GM21737 (cell line): ENCODE measurements around the gene ZFYVE28.
"Not testable (repeated sequence)": the region's sequence is repeated elsewhere in the genome, so short reads cannot be mapped to it uniquely, and the experiment has no call there.

Experiments
- ATAC-seq: cut with Tn5 transposase; IDR thresholded peaks from one replicate; pipeline ENCODE4 v1.9.1; 2021; ENCODE audit warnings: mild to moderate bottlenecking, moderate library complexity; ENCODE audit not compliant: unreplicated experiment

ZFYVE28 gene

DNA sequence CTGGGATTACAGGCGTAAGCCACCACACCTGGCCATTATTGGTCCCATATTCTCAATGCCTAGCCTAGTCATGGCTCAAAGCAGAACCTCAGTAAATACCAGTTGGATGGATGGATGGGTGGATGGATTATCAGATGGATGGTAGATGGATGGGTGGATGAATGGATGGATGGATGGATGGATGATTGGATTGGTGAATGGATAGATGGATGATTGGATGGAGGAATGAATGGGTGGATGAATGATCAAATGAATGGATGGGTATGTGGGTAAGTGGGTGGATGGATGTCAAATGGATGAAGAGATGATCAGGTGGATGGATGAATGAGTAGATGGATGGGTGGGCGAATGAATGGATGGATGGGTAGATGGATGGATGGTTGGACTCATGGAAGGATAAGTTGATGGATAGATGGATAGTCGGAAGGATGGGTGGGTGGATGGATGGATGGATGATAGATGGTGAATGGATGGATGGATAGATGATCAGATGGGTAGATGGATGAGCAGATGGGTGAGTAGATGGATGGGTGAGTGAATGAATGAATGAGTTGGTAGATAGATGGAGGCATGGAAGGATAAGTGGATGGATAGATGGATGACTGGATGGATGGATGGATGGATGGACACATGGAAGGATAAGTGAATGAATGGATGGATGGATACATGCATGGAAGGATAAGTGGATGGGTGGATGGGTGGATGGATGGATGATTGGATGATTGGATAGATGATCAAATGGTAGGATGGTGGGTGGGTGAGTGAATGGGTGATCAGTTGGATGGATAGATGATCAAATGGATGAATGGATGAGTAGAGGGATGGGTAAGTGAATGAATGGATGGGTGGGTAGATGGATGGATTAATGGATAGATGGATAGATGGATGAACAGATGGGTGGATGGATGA, 28.5 kb upstream of the ZFYVE28 start:
- ATAC-seq, result no peak

DNA sequence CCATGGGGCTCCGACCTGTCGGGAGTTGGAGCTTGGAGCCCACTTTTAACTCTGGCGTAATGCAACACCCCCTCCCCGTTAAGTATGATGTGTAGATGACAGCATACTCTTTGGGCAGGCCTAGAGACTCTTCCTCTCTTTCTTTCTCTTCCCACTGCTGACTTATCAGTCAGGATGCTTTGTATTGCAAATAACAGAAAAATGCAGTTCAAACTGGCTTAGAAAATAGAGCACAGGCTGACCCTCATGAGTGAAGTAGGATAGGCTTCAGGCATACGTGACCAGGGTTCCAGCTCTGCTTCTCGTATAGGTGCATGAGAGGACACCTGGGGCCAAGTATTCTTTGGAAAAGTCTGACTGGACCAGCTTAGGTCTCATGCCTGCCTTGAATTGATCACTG, 27.1 kb upstream of the ZFYVE28 start:
- no peak for ATAC-seq

DNA sequence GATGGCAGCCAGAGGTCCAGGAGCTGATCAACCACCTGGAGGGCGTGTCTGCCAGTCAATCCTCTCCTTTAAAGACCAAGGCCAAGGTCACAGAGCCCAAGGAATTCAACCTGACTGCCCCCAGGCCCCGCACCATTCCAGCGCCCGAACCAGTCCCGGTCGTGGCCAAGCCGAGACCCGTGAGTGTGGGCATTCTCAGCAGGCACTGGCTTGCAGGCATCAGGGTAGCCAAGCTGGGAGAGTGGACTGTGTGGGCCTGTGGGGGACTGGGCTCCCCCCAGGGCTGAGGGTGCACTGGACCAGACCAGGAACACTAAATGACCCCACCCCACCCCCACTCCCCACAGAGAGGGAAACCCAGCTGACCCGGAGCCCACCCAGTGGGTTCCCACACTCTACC, 26.7 kb upstream of the ZFYVE28 start:
- no peak for ATAC-seq

DNA sequence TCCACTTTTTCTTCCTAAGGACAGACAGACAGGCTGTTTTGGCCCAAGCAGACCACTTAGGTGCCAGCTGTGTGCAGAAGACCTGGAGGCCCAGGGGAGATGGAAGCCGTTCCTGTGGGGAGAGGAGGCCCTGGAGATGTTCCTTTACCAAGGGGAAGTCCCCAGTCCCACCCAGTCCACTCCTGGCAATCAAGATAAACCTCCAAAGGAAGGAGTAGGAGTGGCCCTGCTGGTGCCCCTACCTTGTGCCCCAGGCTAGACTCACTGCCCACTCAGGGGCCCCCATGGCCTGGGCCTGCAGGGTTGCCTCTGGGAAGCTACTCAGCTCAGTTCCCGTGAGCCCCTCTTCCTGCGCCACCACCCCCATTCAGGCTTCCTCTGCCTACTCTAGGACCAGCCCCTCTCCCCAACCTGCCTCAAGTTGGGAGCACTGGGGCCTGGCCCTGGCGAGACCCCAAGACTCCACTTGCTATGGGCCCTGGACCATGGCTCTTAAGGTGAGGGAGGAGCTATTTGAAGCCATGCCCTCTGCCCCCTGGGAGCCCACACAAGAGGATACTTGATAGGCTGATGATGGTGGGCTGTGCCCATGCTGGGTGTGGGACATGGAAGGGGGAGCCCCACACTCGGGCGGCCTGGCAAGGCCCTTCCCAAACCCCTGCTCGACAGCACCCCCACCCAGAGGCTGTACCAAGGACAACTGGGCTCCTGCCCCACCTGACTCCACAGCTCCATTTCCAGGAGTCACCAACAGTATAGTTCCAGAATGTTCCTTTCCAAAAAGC, 25.7 kb upstream of the ZFYVE28 start:
- ATAC-seq, result no peak

DNA sequence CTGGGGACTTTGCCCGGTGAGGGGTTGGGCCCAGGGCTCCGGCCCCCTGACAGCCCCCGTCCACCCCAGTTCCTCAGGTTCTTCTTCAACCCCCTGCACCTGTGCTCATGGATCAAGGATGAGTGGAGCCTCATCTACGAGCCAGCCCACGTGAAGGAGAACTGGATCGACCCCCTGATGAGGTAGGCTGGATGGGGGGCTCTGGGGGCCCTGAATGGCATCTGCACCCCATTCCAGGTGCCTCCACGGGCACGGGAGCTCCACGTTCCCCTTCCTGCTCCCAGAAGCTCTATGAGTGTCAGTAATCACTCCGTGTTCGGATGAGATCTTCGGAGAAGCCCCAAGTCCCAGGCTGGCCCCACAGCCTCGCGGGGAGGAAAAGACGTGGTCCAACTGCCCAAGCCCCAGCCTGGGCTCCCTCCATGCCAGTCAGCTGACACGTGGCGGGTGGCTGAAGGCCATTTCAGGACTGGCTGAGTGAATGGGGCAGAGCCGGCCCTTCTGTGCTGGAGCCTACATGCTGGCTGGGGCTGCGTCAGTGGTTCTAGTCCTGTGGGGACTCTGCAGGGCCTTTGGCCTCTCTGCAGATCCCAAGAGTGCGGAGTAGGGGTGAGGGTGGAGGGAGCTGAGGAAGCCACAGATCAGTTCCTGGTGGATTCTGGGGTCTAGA, 24.8 kb upstream of the ZFYVE28 start:
- ATAC-seq, result no peak

DNA sequence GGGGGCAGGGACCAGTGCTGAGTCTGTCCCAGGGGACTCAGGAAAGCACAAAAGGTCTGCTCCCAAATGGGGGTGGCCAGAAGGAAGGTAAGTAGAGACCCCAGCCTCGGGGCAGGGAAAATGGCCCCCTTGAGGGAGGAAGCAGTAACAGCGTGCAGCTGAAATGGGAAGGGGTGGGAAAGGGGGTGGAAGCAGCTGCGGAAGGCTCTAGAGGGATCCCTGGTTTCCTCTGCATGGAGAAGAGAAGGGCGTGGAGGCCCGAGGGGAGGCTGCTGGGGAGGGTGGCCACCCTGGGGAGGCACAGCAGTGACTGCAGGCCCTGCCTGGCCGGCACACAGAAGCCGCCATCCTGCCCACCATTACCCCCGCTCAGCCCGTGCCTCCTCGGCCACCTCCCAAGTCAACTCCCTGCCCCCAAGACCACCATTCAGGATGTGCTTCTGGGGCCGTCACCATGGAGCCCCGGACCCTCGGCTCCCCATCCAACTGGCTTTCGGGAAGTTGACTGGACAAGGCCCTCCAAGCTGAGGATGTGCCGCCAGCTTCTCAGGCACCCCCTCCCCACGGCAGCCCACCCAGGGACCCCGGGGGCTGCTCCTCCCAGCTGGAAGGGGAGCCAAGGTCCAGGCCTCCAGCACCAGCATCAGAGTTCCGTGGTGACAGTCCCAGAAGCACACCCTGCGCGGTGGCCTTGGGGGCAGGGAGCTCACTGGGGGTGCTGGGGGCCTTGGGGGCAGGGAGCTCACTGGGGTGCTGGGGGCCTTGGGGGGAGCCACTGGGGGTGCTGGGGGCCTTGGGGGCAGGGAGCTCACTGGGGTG, 23.9 kb upstream of the ZFYVE28 start:
- ATAC-seq, result no peak

DNA sequence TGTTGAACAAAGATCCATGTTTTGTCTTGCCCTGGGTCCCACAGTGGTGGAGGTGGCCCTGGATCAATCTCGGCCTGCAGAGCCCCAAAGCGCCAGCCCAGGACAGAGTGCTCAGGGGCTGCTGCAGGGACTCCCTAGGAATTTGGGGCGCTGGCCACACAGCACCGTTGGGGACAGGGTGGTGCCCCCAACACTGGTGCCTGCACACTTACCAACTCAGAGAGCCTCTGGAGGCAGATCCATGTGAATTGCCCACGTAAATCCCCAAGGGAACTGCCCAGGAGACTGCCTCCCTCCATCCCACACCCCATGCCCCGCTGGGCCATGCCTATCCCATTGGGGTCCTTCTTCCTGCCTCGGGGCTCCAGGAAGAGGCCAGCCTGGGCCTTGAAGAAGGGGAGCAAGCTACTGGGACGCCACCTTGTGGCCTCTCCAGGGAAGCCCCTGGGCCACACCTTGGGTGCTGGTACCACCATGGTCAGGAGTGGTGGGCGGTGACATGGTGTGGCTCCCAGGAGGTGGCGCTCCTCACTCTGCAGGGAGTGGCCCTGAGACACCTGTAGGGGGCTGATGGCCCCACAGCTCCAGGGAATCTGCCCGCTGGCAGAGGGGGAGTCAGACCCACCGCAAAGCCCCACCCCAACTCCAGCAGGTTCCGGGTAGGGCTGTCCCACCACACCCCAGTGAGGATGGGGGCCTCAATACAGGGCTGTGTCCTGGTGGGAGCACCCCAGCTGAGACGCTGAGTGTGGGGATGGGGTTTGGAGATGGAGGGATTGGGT, 23.1 kb upstream of the ZFYVE28 start:
- ATAC-seq, result peak; percentile 70

DNA sequence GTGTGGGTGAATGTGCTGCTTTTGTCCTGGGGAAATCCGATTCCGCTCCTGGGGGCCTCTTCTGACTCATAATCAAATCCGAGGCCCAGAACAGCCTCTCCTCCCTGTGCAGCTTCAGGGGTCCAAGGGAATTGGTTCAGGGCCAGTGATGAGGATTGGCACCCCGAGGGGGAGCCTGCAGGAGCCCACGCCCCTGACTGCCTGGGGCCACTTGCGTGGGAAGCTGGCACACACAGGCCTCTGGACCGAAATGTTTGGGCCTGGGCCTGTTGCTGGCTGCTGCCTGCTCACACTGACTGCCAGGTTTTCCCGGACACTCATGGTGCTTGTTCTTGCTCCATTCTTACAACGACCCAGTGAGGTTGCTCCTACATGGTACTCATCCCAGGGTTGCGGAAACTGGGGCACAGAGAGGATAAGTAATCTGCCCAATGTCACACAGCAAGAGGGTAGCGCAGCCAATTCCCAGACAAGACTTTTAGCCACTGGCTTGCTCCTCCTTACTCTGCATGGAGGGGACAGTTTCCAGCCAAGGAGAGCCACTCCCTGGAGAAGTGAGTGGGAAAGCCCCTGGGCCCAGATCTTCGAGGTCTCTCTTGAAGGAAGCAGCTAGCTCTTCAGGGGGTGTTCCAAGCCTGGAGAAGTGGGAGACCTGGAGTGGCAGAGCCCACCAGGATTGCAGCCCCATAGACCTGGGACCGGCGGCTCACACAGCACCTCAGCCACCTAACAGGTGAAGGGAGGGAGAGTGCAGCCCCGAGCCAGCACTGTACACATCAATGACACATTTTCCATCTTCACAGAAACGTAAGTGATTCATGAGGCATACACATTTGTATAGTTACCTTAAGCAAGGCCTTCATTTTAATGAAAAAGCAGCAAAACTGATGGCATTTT, 20.6 kb upstream of the ZFYVE28 start:
- no peak for ATAC-seq

DNA sequence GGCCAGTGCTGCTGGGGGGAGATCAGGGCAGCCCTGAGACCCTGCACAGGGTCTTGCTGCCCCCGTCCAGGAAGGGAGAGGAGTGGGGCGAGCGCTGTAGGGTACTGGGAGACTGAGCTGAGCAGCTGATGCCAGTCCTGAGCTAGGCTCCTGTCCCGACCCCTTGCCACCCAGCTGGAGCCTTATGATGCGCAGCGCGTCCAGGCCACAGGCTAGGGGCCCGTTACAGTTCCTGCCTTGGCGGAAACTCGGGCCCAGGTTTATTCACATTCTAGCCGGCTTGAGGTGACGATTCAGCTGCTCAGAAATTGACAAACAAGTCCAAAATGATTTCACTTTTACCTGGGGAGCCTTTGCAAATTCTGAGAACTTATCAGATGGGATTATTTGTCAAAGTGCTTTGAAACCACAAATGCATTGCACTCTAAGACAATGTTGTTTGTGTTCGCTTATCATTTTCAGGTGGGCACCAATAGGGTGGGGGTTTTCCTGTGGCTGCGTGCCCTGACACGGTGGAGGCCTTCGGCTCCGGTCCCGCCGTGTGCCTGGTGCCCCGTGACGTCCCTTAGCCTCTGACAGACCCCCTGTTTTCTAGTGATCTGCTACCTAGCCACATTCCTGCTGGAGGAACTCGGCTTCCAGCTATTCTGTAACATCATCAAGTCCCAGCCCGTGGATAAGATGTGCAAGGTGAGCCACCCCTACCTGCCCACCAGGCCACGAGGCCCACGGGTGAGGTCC, 19.2 kb upstream of the ZFYVE28 start:
- no peak for ATAC-seq

DNA sequence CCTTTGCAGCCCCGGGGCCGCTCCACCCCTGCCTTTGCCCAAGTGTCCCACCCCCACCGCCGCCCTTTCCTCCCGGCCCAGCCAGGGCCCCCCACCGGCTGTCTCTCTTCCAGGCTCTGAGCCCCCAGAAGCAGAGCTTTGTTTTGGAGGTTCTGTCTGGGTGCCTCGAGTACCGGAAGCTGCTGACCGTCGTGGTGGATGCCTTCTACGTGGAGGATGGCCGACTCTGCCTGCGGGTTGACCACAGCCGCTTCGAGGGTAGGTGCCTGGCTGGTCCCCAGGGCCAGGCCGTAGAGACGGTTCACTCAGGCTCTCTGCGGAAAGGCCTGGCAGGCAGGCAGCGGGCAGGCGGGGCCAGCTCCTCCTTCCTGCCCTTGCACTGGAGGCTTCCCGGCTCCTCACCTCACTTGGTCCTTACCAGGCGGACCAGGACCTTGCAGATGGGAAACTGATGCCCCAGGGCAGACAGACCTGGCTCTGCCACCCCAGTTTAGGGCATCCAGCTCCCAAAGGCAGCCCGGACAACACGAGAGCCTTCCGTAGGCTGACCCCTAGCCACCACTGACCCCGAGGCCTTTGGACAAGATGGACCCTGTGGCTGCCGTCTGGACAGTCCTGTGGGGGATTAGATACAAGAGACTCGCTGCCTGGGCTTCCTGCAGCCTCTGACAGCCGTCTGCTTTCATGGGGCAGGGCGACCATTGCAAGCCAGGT, 18.5 kb upstream of the ZFYVE28 start:
- no peak for ATAC-seq

DNA sequence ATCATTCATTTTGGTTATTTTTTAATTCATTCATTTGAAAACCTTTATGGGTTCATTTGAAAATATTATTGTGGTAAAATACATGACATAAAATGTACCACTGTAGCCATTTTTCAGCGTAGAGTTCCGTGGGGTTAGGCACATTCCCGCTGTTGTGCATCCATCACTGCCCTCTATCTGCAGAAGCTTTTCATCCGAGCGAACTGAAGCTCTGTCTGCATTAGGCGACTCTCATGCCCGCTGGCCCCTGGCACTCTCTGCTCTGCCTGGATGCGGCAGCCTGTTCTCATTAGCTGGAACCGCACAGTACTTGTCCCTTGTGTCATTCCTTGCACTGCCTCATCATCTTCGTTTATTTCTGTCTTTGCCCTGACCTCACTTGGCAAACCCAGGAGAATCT, 17.9 kb upstream of the ZFYVE28 start:
- no peak for ATAC-seq

DNA sequence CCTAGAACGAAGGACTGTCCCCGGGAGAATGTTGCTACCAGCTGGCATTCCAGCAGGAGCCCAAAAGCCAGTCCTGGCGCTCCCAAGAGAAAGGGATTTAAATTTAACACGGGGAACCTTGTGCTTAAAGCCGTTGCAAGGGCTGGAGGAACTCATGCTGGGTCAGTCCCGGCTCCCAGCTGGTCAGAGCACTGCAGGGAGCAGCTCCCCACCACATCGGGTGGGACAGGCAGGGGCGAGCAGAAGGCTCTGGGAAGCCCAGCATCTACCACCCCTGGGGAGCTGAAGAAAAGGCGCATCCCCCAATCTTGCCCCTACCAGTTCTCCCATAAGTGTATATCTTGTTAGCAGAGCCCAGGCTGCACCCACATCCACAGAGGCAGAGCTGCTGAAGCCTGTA, 16.0 kb upstream of the ZFYVE28 start:
- ATAC-seq, result no peak

DNA sequence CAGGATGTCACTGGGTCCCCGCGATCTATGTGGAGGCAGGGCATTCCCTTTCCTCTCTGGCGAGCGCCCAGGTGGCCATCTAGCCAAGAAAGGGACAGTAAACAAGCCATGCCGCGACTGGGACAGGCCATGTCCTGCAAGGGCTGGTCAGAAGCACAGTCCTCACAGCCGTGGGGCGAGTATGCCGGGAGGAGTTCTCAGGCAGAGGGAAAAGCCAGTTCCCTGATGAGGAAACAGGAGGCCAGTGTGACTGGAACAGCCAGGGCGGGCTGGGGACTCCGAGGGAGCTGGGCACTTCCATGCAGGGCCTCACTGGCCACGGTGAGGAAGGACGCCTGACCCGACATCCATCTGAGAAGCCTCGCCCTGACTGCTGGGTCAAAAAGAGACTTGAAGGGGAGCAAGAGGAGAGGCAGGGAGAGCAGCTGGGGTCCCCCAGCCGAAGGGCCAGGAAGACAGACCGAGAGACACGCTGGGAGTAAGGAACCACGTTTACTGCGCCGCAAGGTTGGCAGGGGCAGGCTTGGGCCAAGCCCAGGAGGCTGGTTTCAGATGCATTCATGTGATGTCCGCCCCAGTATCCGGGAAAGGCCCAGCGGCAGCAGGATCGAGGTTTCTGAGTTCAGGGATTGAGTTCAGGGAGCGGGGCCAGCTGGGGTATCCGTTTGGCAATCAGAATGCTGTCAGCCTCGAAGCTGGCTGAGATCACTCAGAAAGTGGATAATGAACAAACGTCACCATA, 15.3 kb upstream of the ZFYVE28 start:
- ATAC-seq, result no peak

DNA sequence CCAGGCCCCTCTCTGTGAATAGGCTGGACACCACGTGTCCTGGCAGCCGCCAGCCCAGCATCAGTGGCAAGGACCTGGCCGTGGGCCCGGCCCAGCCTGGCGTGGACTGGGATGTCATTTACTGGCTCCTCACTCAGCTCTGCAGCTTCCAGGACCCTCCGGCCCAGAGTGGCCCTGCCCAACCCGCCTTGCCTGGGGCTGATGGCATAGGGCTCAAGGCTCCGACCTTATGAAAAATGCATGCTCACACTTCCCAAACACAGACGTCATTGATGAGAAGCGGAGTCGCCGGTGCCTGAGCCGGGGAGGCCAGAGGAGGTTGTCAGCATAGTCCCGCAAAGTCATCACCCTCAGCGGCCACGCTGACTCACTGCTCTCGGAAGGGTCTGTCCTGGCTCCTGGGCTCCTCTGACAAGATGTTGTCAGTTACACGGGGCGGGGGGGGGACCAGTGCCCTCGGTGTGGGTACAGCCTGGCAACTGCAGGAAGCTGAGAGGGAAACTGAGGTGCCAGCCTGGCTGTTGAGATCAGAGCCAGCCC, 14.6 kb upstream of the ZFYVE28 start:
- ATAC-seq, result no peak

DNA sequence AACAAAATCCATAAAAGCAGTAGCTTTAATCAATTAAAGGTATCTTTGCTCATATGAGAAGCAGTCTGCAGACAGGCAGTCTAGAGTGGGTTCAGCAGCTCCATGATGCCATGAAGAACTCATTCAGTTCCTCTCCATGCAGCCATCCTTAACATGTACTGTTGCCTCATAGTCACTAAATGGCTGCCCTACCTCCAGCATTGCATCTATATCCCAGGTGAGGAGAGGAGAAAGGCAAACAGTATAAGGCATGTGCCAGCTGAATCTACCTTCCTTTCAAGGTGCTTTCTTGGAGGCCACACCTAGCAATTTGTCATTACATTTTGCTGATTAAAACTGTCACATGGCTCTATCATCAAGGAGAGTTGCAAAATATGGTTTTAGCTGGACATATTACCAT, 13.6 kb upstream of the ZFYVE28 start:
- ATAC-seq, result no peak

DNA sequence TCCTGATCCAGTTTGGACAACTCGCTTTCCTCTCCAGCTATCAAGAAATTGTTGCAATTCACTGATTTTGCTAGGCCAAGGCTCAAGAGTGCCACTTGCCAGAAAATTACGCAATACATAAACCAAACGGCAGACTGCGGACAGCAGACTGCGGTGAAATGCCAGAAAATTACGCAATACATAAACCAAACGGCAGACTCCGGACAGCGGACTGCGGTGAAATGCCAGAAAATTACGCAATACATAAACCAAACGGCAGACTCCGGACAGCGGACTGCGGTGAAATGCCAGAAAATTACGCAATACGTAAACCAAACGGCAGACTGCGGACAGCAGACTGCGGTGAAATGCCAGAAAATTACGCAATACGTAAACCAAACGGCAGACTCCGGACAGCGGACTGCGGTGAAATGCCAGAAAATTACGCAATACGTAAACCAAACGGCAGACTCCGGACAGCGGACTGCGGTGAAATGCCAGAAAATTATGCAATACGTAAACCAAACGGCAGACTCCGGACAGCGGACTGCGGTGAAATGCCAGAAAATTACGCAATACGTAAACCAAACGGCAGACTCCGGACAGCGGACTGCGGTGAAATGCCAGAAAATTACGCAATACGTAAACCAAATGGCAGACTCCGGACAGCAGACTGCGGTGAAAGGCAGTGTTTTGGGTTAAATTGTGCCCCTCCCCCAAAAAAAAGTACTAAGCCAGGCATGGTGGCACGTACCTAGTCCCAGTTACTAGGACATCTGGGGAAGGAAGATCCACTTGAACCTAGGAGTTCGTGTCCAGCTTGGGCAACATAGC, 11.7 kb upstream of the ZFYVE28 start:
- not testable (repeated sequence) for ATAC-seq
